ENCODE results near the gene SEPTIN2.
"Not testable (repeated sequence)": the region's sequence is repeated elsewhere in the genome, so short reads cannot be mapped to it uniquely, and the experiment has no call there.

The SEPTIN2 gene

GRCh38 chr2:241315093-241315878, 439 bp upstream of the SEPTIN2 start, which contains the start of gene HDLBP:
TSS of gene HDLBP (minus strand) at chr2:241315672. CDS start at chr2:241266869, 48,803 bp downstream.
- peak; percentile 88 for DNase-seq

GRCh38 chr2:241316825-241317224, 1.1 kb downstream of the SEPTIN2 start:
- no peak for DNase-seq

GRCh38 chr2:241317391-241317790, 1.7 kb downstream of the SEPTIN2 start:
- DNase-seq: no peak

- DNase-seq: not testable (repeated sequence)
These were observed 3.1 kb downstream of the SEPTIN2 start for GRCh38 chr2:241318830-241319229.

GRCh38 chr2:241320394-241320793, 4.7 kb downstream of the SEPTIN2 start:
- DNase-seq: no peak

GRCh38 chr2:241321033-241321432, 5.3 kb downstream of the SEPTIN2 start:
- DNase-seq: no peak

GRCh38 chr2:241321886-241322285, 6.2 kb downstream of the SEPTIN2 start:
- no peak for DNase-seq

- no peak for DNase-seq
These were observed 8.1 kb downstream of the SEPTIN2 start for GRCh38 chr2:241323778-241324177.

GRCh38 chr2:241324775-241325174, 9.1 kb downstream of the SEPTIN2 start:
- no peak for DNase-seq

DNA sequence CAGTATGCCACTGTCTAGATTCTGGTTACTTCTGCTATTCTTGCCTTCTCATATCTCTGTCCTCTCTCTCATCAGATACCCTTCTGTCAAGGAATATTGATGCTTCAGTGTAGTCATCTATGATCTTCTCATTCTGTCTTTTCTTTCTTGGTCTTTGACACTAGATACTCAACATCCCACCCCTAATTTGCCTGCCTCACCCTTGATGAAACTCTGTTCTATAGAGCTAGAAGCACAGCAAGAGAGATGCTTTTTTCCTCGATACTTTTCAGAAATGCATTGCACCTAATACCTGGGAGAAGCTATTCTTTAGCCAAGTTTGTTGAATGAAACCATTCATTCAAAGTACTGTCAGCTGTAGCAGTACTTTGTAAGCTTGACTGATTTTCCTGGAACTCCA, 9.5 kb downstream of the SEPTIN2 start:
- DNase-seq: no peak

GRCh38 chr2:241329669-241330615, 14.2 kb downstream of the SEPTIN2 start:
- no peak for DNase-seq

DNA sequence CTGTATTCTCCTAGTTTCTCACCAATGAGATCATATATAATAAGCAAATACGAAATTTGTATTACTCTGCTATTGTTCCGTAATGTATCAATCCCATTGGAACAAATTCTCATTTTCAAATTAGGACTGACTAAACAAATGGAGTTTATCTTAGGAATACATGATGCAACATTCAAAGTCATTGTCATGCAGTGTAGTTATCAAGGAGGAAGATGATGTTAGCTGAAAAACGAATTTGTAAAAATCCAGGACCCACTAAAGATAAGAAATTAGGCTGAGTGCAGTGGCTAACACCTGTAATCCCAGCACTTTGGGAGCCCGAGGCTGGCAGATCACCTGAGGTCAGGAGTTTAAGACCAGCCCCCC, 14.9 kb downstream of the SEPTIN2 start:
- no peak for DNase-seq

DNA sequence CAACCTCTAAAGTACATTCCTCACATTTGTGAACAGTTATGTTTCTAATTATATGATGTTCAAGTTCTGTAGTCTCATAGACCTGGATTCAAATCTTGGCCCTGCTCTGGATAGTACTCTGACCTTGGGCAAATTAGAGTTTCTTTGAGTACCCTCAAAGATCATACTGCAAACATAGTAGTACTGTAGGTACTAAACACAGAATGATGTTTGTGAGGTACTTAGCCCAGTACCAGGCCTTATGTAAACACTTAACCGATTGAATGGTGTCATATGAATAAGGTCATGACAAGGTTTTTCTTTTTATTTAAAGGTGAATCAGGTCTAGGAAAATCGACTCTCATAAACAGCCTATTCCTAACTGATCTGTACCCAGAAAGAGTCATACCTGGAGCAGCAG, 19.1 kb downstream of the SEPTIN2 start:
- no peak for DNase-seq

- DNase-seq: no peak
These were observed 24.3 kb downstream of the SEPTIN2 start for GRCh38 chr2:241339839-241340630.

DNA sequence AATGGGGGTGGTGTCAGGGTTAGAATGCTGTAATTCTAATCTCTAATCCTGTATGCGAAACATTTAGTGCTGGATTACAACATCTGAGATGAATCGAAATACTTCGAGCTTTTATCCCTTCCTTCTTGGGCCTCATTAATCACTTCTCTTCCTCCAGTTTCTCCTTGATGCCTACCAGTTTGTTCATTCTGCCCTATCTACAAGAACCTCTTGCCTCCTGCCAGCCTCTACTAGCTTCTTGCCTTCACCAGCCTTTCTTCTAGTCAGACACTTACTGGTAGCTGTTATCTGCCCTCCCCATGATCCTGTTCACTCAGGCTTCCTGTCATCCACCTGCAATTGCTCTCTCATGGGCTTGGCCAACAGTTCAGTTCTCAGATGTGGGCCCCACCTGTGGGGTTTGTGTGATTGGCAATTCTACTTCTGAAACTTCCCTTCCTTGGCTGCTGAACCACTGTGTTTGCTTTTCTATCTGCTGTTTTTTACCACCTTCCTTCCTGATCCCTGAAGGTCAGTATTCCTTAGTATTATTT, 25.0 kb downstream of the SEPTIN2 start:
- DNase-seq: no peak

DNA sequence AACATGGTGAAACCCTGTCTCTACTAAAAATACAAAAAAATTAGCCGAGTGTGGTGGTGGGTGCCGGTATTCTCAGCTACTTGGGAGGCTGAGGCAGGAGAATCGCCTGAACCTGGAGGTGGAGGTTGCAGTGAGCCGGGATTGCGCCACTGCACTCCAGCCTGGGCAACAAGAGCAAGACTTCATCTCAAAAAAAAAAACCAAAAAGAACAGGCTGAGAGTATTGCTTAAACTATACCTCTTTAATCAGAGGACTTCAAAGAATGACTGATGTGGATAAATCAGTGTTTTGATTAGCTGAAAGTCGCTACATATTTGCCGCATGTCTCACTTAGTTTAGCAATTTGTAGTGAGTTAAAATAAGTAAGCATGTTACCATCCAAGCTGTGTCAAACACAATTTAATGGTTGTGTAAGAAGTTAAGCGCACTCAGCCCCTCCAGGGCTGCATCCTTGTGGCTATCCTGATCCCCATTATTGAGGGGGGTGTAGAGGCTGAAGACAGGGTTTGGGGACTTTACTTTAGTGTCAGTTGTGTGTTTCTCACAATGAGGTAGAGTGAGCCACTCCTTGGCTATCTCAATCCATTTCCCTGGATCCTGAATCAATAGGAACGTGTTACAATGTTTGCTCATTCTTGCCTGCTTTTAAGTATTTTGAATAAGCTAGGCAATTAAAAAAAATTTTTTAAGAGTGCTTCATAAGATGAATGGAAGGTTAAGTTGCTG, 29.4 kb downstream of the SEPTIN2 start:
- DNase-seq: no peak

GRCh38 chr2:241349941-241350340, 34.2 kb downstream of the SEPTIN2 start:
- DNase-seq: no peak

DNA sequence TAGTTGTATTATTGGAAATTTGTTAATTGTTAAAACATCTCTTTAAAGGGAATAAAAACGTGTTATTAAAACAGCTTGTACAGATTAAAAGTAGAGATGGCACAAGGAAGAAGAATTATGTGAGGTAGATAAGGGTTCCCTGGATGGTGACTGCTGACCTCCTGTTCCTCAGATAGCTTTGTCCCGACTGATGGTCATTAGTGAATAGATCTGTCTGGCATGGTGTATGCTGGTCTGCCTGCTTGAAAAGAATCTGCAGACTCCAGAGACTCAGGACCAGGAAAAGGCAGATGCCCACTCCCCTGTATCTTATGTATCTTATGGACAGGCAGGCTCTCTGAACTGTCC, 34.8 kb downstream of the SEPTIN2 start:
- no peak for DNase-seq

GRCh38 chr2:241350878-241351639, 35.3 kb downstream of the SEPTIN2 start:
- DNase-seq: no peak

GRCh38 chr2:241351640-241352031, 35.9 kb downstream of the SEPTIN2 start:
- DNase-seq: no peak

DNA sequence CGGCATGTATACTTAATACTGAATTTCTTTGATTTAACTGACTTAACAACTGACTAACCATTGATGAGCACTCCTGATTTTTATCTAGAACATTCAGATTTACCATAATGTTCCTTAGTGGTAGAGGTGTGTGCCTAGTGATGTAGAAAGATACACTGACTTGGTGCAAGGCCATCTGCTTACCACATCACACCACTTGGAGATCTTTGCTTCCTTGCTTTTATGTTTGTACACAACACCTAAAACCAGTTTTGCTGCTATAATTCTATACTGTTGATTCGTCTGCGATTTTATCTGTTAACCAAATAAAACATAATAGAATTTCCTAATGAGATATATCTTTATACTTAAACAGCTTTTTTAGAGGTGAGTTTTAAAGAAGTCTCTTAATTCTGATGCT, 36.5 kb downstream of the SEPTIN2 start:
- no peak for DNase-seq
